ENCODE data around the gene PATE2. TPM values are rescaled to one million over a fixed set of nuclear protein-coding genes. Genes with fewer than 3 reads are reported as not detected.

Gene PATE2
- not detected for polyA plus RNA-seq (ENCODE audit: low read depth in 6 of 6)

GRCh38 chr11:125778728-125779127 lies at the start of gene PATE2:
Gene PATE2, minus strand, starts transcription at chr11:125778828. Its CDS starts 55 bp downstream, at chr11:125778773.
- ATAC-seq (ENCODE audit: low read depth in 2 of 2) (no peak), DNase-seq (no peak)
- no peak within 1 kb of the TSS for H3K27ac Mint-ChIP-seq
- no peaks in the 10 kb centered on the region for H3K4me1 Mint-ChIP-seq
- H3K4me3 Mint-ChIP-seq, result no peak within 1 kb of the TSS
- peaks cover 2 to 17% (median 10%) of the 10 kb centered on the region in 7 donors for H3K9me3 Mint-ChIP-seq
- H3K27me3 Mint-ChIP-seq, result peaks cover 13 to 26% (median 18%) of the 10 kb centered on the region in 3 donors
- peaks cover 0 to 6% of the 10 kb centered on the region in 2 donors for H3K36me3 Mint-ChIP-seq

- ATAC-seq (ENCODE audit: low read depth in 2 of 2), result no peak
- Mint-ChIP-seq H3K4me1 (no peaks in the 10 kb centered on the region), H3K36me3 (peaks cover 0 to under 1% of the 10 kb centered on the region in 2 donors), H3K27me3 (peaks cover 0 to 4% (median 0%) of the 10 kb centered on the region in 3 donors), H3K27ac (no peak overlapping the region), H3K4me3 (no peak overlapping the region), H3K9me3 (peaks cover 7 to 37% (median 11%) of the 10 kb centered on the region in 7 donors)
- DNase-seq, result no peak
Observed at GRCh38 chr11:125807909-125808308, 29.3 kb upstream of the PATE2 start.

GRCh38 chr11:125802387-125802786 lies 23.8 kb upstream of the PATE2 start:
- DNase-seq (no peak), ATAC-seq (ENCODE audit: low read depth in 2 of 2) (no peak)
- H3K4me1 Mint-ChIP-seq, result no peaks in the 10 kb centered on the region
- H3K4me3 Mint-ChIP-seq, result peak overlapping the region in 1 of 8 donors; percentile 73
- H3K36me3 Mint-ChIP-seq, result peaks cover 12 to 25% of the 10 kb centered on the region in 2 donors
- no peak overlapping the region for H3K27ac Mint-ChIP-seq
- H3K9me3 Mint-ChIP-seq, result peaks cover 15 to 82% (median 37%) of the 10 kb centered on the region in 7 donors
- peaks cover 0 to 12% (median 0%) of the 10 kb centered on the region in 3 donors for H3K27me3 Mint-ChIP-seq

- peaks cover 12 to 25% of the 10 kb centered on the region in 2 donors for H3K36me3 Mint-ChIP-seq
- H3K27ac Mint-ChIP-seq, result no peak overlapping the region
- no peaks in the 10 kb centered on the region for H3K4me1 Mint-ChIP-seq
- H3K27me3 Mint-ChIP-seq, result peaks cover 0 to 16% (median 0%) of the 10 kb centered on the region in 3 donors
- ATAC-seq (ENCODE audit: low read depth in 2 of 2), result no peak
- H3K4me3 Mint-ChIP-seq, result no peak overlapping the region
- peaks cover 24 to 99% (median 52%) of the 10 kb centered on the region in 7 donors for H3K9me3 Mint-ChIP-seq
- DNase-seq, result no peak
Observed at GRCh38 chr11:125799808-125800207, 21.2 kb upstream of the PATE2 start.

GRCh38 chr11:125797641-125798040 lies 19.0 kb upstream of the PATE2 start:
- no peak overlapping the region for H3K27ac Mint-ChIP-seq
- no peak overlapping the region for H3K4me3 Mint-ChIP-seq
- ATAC-seq (ENCODE audit: low read depth in 2 of 2) (no peak), DNase-seq (no peak)
- peaks cover 12 to 23% of the 10 kb centered on the region in 2 donors for H3K36me3 Mint-ChIP-seq
- H3K27me3 Mint-ChIP-seq, result peaks cover 0 to 16% (median 4%) of the 10 kb centered on the region in 3 donors
- peaks cover 25 to 100% (median 62%) of the 10 kb centered on the region in 7 donors for H3K9me3 Mint-ChIP-seq
- no peaks in the 10 kb centered on the region for H3K4me1 Mint-ChIP-seq

GRCh38 chr11:125790825-125791224 lies 12.2 kb upstream of the PATE2 start:
- H3K27ac Mint-ChIP-seq, result no peak overlapping the region
- peaks cover 8 to 26% (median 15%) of the 10 kb centered on the region in 3 donors for H3K27me3 Mint-ChIP-seq
- no peaks in the 10 kb centered on the region for H3K36me3 Mint-ChIP-seq
- ATAC-seq (ENCODE audit: low read depth in 2 of 2) (no peak), DNase-seq (no peak)
- H3K9me3 Mint-ChIP-seq, result peaks cover 12 to 37% (median 26%) of the 10 kb centered on the region in 7 donors
- no peaks in the 10 kb centered on the region for H3K4me1 Mint-ChIP-seq
- no peak overlapping the region for H3K4me3 Mint-ChIP-seq

GRCh38 chr11:125787827-125788226 lies 9.2 kb upstream of the PATE2 start, which contains the start of gene PATE3:
Gene PATE3, plus strand, starts transcription at chr11:125788127. Its CDS starts 25 bp downstream, at chr11:125788152.
- DNase-seq (no peak), ATAC-seq (ENCODE audit: low read depth in 2 of 2) (no peak)
- H3K27me3 Mint-ChIP-seq, result peaks cover 4 to 27% (median 15%) of the 10 kb centered on the region in 3 donors
- no peaks in the 10 kb centered on the region for H3K36me3 Mint-ChIP-seq
- peak within 1 kb of the TSS in 1 of 6 donors; percentile 27 for H3K27ac Mint-ChIP-seq
- no peak within 1 kb of the TSS for H3K4me3 Mint-ChIP-seq
- H3K4me1 Mint-ChIP-seq, result no peaks in the 10 kb centered on the region
- peaks cover 4 to 17% (median 12%) of the 10 kb centered on the region in 7 donors for H3K9me3 Mint-ChIP-seq

GRCh38 chr11:125784678-125785077 lies 6.0 kb upstream of the PATE2 start:
- no peak overlapping the region for H3K27ac Mint-ChIP-seq
- H3K4me1 Mint-ChIP-seq, result no peaks in the 10 kb centered on the region
- H3K36me3 Mint-ChIP-seq, result peaks cover 0 to 6% of the 10 kb centered on the region in 2 donors
- H3K4me3 Mint-ChIP-seq, result no peak overlapping the region
- DNase-seq (no peak), ATAC-seq (ENCODE audit: low read depth in 2 of 2) (no peak)
- peaks cover 4 to 29% (median 17%) of the 10 kb centered on the region in 3 donors for H3K27me3 Mint-ChIP-seq
- peaks cover 2 to 19% (median 10%) of the 10 kb centered on the region in 7 donors for H3K9me3 Mint-ChIP-seq

- Mint-ChIP-seq H3K4me1 (no peaks in the 10 kb centered on the region), H3K36me3 (peaks cover 0 to 6% of the 10 kb centered on the region in 2 donors), H3K27me3 (peaks cover 13 to 27% (median 20%) of the 10 kb centered on the region in 3 donors), H3K9me3 (peaks cover 0 to 17% (median 4%) of the 10 kb centered on the region in 7 donors), H3K27ac (no peak overlapping the region), H3K4me3 (no peak overlapping the region)
- no peak for DNase-seq
- no peak for ATAC-seq (ENCODE audit: low read depth in 2 of 2)
Observed at GRCh38 chr11:125777309-125777708, 1.3 kb downstream of the PATE2 start.

GRCh38 chr11:125773516-125773915 lies 5.1 kb downstream of the PATE2 start:
- H3K9me3 Mint-ChIP-seq, result peaks cover 0 to 7% (median 0%) of the 10 kb centered on the region in 7 donors
- DNase-seq (no peak), ATAC-seq (ENCODE audit: low read depth in 2 of 2) (no peak)
- H3K27me3 Mint-ChIP-seq, result peaks cover 18 to 25% (median 25%) of the 10 kb centered on the region in 3 donors
- H3K36me3 Mint-ChIP-seq, result no peaks in the 10 kb centered on the region
- H3K27ac Mint-ChIP-seq, result no peak overlapping the region
- no peaks in the 10 kb centered on the region for H3K4me1 Mint-ChIP-seq
- H3K4me3 Mint-ChIP-seq, result no peak overlapping the region

- Mint-ChIP-seq H3K4me3 (no peak overlapping the region), H3K9me3 (peaks cover 0 to 7% (median 0%) of the 10 kb centered on the region in 7 donors), H3K27me3 (peaks cover 21 to 27% (median 27%) of the 10 kb centered on the region in 3 donors), H3K4me1 (no peaks in the 10 kb centered on the region), H3K36me3 (no peaks in the 10 kb centered on the region), H3K27ac (peak overlapping the region in 1 of 6 donors; percentile 0)
- ATAC-seq (ENCODE audit: low read depth in 2 of 2) (no peak), DNase-seq (no peak)
Observed at GRCh38 chr11:125772834-125773505, 5.7 kb downstream of the PATE2 start.

- H3K27me3 Mint-ChIP-seq, result peaks cover 20 to 28% (median 27%) of the 10 kb centered on the region in 3 donors
- H3K27ac Mint-ChIP-seq, result no peak overlapping the region
- no peaks in the 10 kb centered on the region for H3K36me3 Mint-ChIP-seq
- peaks cover 0 to 2% (median 0%) of the 10 kb centered on the region in 7 donors for H3K9me3 Mint-ChIP-seq
- DNase-seq (no peak), ATAC-seq (ENCODE audit: low read depth in 2 of 2) (no peak)
- no peaks in the 10 kb centered on the region for H3K4me1 Mint-ChIP-seq
- H3K4me3 Mint-ChIP-seq, result no peak overlapping the region
Observed at GRCh38 chr11:125770583-125770982, 8.0 kb downstream of the PATE2 start.

GRCh38 chr11:125768336-125769046 lies 10.1 kb downstream of the PATE2 start:
- no peak for DNase-seq
- H3K4me1 Mint-ChIP-seq, result no peaks in the 10 kb centered on the region
- H3K36me3 Mint-ChIP-seq, result no peaks in the 10 kb centered on the region
- H3K9me3 Mint-ChIP-seq, result peaks cover 0 to 2% (median 0%) of the 10 kb centered on the region in 7 donors
- no peak overlapping the region for H3K4me3 Mint-ChIP-seq
- peaks cover 27 to 34% (median 34%) of the 10 kb centered on the region in 3 donors for H3K27me3 Mint-ChIP-seq
- no peak overlapping the region for H3K27ac Mint-ChIP-seq
- no peak for ATAC-seq (ENCODE audit: low read depth in 2 of 2)

Data from naive B cell (primary cell).